GM23338 (cell line): ENCODE results near the gene MIB2. TPM values are rescaled to one million over a fixed set of nuclear protein-coding genes. Genes with fewer than 3 reads are reported as not detected.

Source experiments
- ATAC-seq: fragments of 200-7000 bp; cut with Tn5 transposase; 3 replicates; pipeline ENCODE4 v1.9.1; 2020
- DNase-seq: peaks from one replicate; pipeline ENCODE4 v3.0.0-alpha.2; 2015; ENCODE audit warnings: low spot score
- H2AFZ ChIP-seq: fragments of 200-600 bp; sonication (generic); 2 replicates; pipeline ENCODE4 v1.8.0; 2016; ENCODE audit warnings: antibody characterized with exemption, mild to moderate bottlenecking, moderate library complexity
- H3F3A ChIP-seq: fragments of 200-600 bp; sonication (generic); replicated peaks from 2 replicates; pipeline ENCODE4 v1.8.0; 2017; ENCODE audit warnings: antibody characterized with exemption, mixed run types, low read depth
- H3K27ac ChIP-seq: fragments of 200-600 bp; sonication (generic); 2 replicates; pipeline ENCODE4 v1.6.1; 2016; ENCODE audit warnings: low read depth
- H3K27me3 ChIP-seq: fragments of 200-600 bp; sonication (generic); 2 replicates; pipeline ENCODE4 v1.8.0; 2016; ENCODE audit warnings: mild to moderate bottlenecking, mixed run types, moderate library complexity; ENCODE audit not compliant: insufficient read depth
- H3K36me3 ChIP-seq: fragments of 200-600 bp; sonication (generic); 2 replicates; pipeline ENCODE4 v1.8.0; 2016; ENCODE audit warnings: mild to moderate bottlenecking; ENCODE audit not compliant: insufficient read depth
- H3K4me1 ChIP-seq: fragments of 200-600 bp; sonication (generic); 2 replicates; pipeline ENCODE4 v1.8.0; 2016; ENCODE audit warnings: mild to moderate bottlenecking, moderate library complexity; ENCODE audit not compliant: insufficient read depth
- H3K4me2 ChIP-seq: fragments of 200-600 bp; sonication (generic); 2 replicates; pipeline ENCODE4 v1.7.1; 2017; ENCODE audit warnings: mixed run types
- H3K4me3 ChIP-seq: fragments of 200-600 bp; sonication (generic); 2 replicates; pipeline ENCODE4 v1.6.1; 2016; ENCODE audit warnings: mixed run types
- H3K79me2 ChIP-seq: fragments of 200-600 bp; sonication (generic); replicated peaks from 2 replicates; pipeline ENCODE4 v1.8.0; 2017; ENCODE audit warnings: mild to moderate bottlenecking; ENCODE audit not compliant: insufficient read depth
- H3K9me2 ChIP-seq: fragments of 200-600 bp; sonication (generic); 2 replicates; pipeline ENCODE4 v1.8.0; 2017; ENCODE audit not compliant: insufficient read depth
- H4K20me1 ChIP-seq: fragments of 200-600 bp; sonication (generic); replicated peaks from 2 replicates; pipeline ENCODE4 v1.8.0; 2017; ENCODE audit warnings: mild to moderate bottlenecking; ENCODE audit not compliant: insufficient read depth
- H3K27ac Mint-ChIP-seq: 2 replicates; pipeline ENCODE4 v1.8.0; 2020; ENCODE audit warnings: inconsistent platforms, mild to moderate bottlenecking, moderate library complexity, mixed read lengths
- H3K27me3 Mint-ChIP-seq: 3 replicates; pipeline ENCODE4 v1.8.0; 2022; ENCODE audit warnings: low read depth, mild to moderate bottlenecking, moderate library complexity, mixed read lengths, inconsistent platforms; ENCODE audit not compliant: insufficient read depth, poor library complexity
- H3K36me3 Mint-ChIP-seq: 3 replicates; pipeline ENCODE4 v1.8.0; 2021; ENCODE audit warnings: low read depth, mild to moderate bottlenecking, inconsistent platforms, moderate library complexity, mixed read lengths
- H3K4me1 Mint-ChIP-seq: 3 replicates; pipeline ENCODE4 v1.8.0; 2020; ENCODE audit warnings: mild to moderate bottlenecking, inconsistent platforms, mixed read lengths
- H3K4me3 Mint-ChIP-seq: 3 replicates; pipeline ENCODE4 v1.8.0; 2021; ENCODE audit warnings: moderate library complexity, mild to moderate bottlenecking, inconsistent platforms, mixed read lengths
- H3K9me3 Mint-ChIP-seq: 3 replicates; pipeline ENCODE4 v1.8.0; 2020; ENCODE audit warnings: moderate library complexity, mild to moderate bottlenecking, inconsistent platforms, mixed read lengths
- ETS1 ChIP-seq: IDR thresholded peaks from 2 replicates; pipeline ENCODE4 v1.6.1; 2016; ENCODE audit warnings: antibody characterized with exemption
- EZH2 ChIP-seq: fragments of 200-600 bp; sonication (generic); IDR thresholded peaks from one replicate; pipeline ENCODE4 v1.8.0; 2017; ENCODE audit warnings: antibody characterized with exemption, mild to moderate bottlenecking, low read depth; ENCODE audit not compliant: unreplicated experiment
- EZH2phosphoT487 ChIP-seq: fragments of 200-600 bp; sonication (generic); IDR thresholded peaks from one replicate; pipeline ENCODE4 v1.8.1; 2018; ENCODE audit warnings: antibody characterized with exemption; ENCODE audit not compliant: unreplicated experiment
- JUNB ChIP-seq: IDR thresholded peaks from one replicate; pipeline ENCODE4 v1.6.1; 2016; ENCODE audit warnings: antibody characterized with exemption; ENCODE audit not compliant: unreplicated experiment
- REST ChIP-seq: IDR thresholded peaks from one replicate; pipeline ENCODE4 v1.6.1; 2018; ENCODE audit warnings: antibody characterized with exemption; ENCODE audit not compliant: unreplicated experiment
- STAT1 ChIP-seq: IDR thresholded peaks from one replicate; pipeline ENCODE4 v1.6.1; 2016; ENCODE audit warnings: antibody characterized with exemption; ENCODE audit not compliant: unreplicated experiment
- ZNF114 ChIP-seq: fragments of 250-450 bp; sonication (Bioruptor Pico); IDR thresholded peaks from 2 replicates; pipeline ENCODE4 v1.5.0; 2020; ENCODE audit warnings: mild to moderate bottlenecking, moderate library complexity
- ZNF462 ChIP-seq: fragments of 250-450 bp; sonication (Bioruptor Pico); IDR thresholded peaks from 2 replicates; pipeline ENCODE4 v1.5.0; 2020; ENCODE audit warnings: mild to moderate bottlenecking, moderate library complexity
- polyA plus RNA-seq: library from polyadenylated mRNA; unstranded; fragments of >200 nt; fragmentation: Nextera tagmentation; extraction: Ambion mirVana; gene quantifications from 2 replicates; pipeline ENCODE4 v1.2.1, GENCODE V29; 2016
- total RNA-seq: library from RNA; depleted of rRNA; stranded (reverse); fragments of >200 nt; shearing (Covaris generic); gene quantifications from 2 replicates; pipeline ENCODE4 v1.2.3, GENCODE V29; 2014

The MIB2 gene
- total and polyA plus RNA-seq, 2 experiments from 2014 or later, result 82.6 to 104 TPM

DNA sequence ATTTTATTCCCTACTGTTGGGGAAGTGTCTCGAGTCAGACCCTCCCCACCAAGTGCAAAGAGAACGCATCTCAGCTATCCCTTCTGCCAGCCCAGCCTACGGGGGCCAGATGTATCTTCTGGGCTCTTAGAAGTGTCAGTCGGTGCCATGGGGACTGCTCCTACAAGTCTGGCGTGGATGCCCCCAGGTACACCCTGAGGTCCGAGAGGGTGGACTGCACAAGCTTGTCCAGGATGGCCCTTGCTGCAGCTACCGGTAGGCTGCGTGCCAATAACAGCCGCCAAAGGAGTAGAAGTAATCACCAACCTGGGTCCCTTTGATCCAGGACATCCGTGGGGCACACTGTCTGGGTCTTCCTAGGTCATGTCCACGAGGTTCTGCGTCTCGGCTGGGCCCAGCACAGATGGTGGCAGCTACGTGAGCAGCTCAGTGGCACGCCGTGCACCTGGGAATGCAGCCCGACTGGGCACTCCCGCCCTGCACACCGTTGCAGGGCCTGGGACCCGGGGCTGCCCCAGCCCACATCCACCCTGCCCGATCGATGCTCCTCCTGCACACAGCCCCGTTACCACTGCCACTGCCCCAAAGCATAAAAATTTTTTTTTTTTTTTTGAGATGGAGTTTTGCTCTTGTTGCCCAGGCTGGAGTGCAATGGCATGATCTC, 31.8 kb upstream of the MIB2 start:
- H3K27me3 Mint-ChIP-seq, result peaks cover 5% of the 10 kb centered on the region
- no peak overlapping the region for H3K27ac ChIP-seq
- ATAC-seq (no peak; the same call in 2 of the 3 replicates), DNase-seq (no peak)
- no peaks in the 10 kb centered on the region for H3K27me3 ChIP-seq
- no peaks in the 10 kb centered on the region for H3K36me3 ChIP-seq
- no peaks in the 10 kb centered on the region for H3K79me2 ChIP-seq
- no peaks in the 10 kb centered on the region for H3K9me3 Mint-ChIP-seq
- H3K4me1 ChIP-seq, result no peaks in the 10 kb centered on the region
- no peaks in the 10 kb centered on the region for H3K9me2 ChIP-seq
- H3K4me3 Mint-ChIP-seq, result no peak overlapping the region
- H3K4me1 Mint-ChIP-seq, result peaks cover 6% of the 10 kb centered on the region; the same call in 2 of the 3 replicates
- H3K4me3 ChIP-seq, result no peak overlapping the region
- no peak overlapping the region for H2AFZ ChIP-seq
- TF ChIP-seq ETS1 (no peak), ZNF114 (no peak), ZNF462 (CRISPR knock-in tag) (no peak), JUNB (no peak), EZH2phosphoT487 (no peak), STAT1 (no peak), REST (no peak), EZH2 (no peak)
- no peaks in the 10 kb centered on the region for H3K36me3 Mint-ChIP-seq
- no peak overlapping the region for H3K4me2 ChIP-seq
- H4K20me1 ChIP-seq, result no peaks in the 10 kb centered on the region
- no peak overlapping the region for H3K27ac Mint-ChIP-seq
- H3F3A ChIP-seq, result no peaks in the 10 kb centered on the region
